ENCODE results near the gene POTEF.

- no peak for TF ChIP-seq REST (IDR thresholded peaks at IDR 0.05; ENCODE audit: low read depth)
- no peak for TF ChIP-seq CTCF (IDR thresholded peaks at IDR 0.05 in 2 of 3, conservative IDR thresholded peaks at IDR 0.05 in 1 of 3; ENCODE audit: borderline replicate concordance in 1 of 3, insufficient read depth in 1 of 3, low read depth in 2 of 3, low read length in 2 of 3)
- no peak for TF ChIP-seq POLR2AphosphoS5 (IDR thresholded peaks at IDR 0.05; ENCODE audit: low read depth, low read length)
- no peak for TF ChIP-seq SIN3A (IDR thresholded peaks at IDR 0.05; ENCODE audit: low read depth)
Observed at GRCh38 chr2:130165293-130166016, 36.4 kb upstream of the POTEF start.
